HCT116 (cell line): Measurements from ENCODE around the gene TAF8. TPM values are rescaled to one million over a fixed set of nuclear protein-coding genes. Genes with fewer than 3 reads are reported as not detected.

Experiments
- ATAC-seq: fragments of 200-7000 bp; cut with Tn5 transposase; 2 replicates; pipeline ENCODE4 v1.9.1; 2020; ENCODE audit warnings: mild to moderate bottlenecking, moderate library complexity
- BruUV-seq: library from RNA; stranded (reverse); fragments of 400-500 nt; replicated peaks from 2 replicates; lab custom pipeline; 2021; lab: Mats Ljungman, UMichigan
- CTCF ChIA-PET: fragments of 300-600 bp; sonication (Branson Sonifier 250); formaldehyde crosslinking; loops from one replicate; lab custom pipeline; 2021; ENCODE audit warnings: antibody characterized with exemption; lab: Charles Lee
- POLR2A ChIA-PET: fragments of 300-600, 350-600 bp; sonication (Branson Sonifier 250); formaldehyde crosslinking; loops from one replicate; lab custom pipeline; 2021; ENCODE audit warnings: antibody characterized with exemption; lab: Charles Lee
- RAD21 ChIA-PET, 2 experiments: fragments of 300-600 bp; sonication (Branson Sonifier 250); formaldehyde crosslinking; loops; one replicate each; lab custom pipeline; 2023; ENCODE audit warnings: low total read pairs in 2 of 2; ENCODE audit not compliant: uncharacterized antibody in 2 of 2, unreplicated experiment in 2 of 2, low non-redundant PET in 1 of 2; lab: Charles Lee
- DNase-seq: peaks from one replicate; pipeline ENCODE4 v3.0.0-alpha.2; 2010; ENCODE audit warnings: low read depth, low spot score
- H2AFZ ChIP-seq: fragments of 200-600 bp; shearing (Covaris generic), sonication (generic); 2 replicates; pipeline ENCODE4 v1.6.1; 2017; ENCODE audit warnings: low read depth, mixed run types, mixed read lengths, antibody characterized with exemption, low read length; ENCODE audit not compliant: poor library complexity, severe bottlenecking
- H3K27ac ChIP-seq: 2 replicates; pipeline ENCODE4 v1.5.1; 2012; ENCODE audit warnings: low read depth, low read length
- H3K27me3 ChIP-seq: fragments of 200-600 bp; sonication (generic); 2 replicates; pipeline ENCODE4 v1.6.1; 2016; ENCODE audit warnings: mixed run types, low read length, mixed read lengths; ENCODE audit not compliant: insufficient read depth
- H3K36me3 ChIP-seq, 2 experiments: fragments of 200-500 bp in 1 of 2; fragments of 200-600 bp in 1 of 2; sonication (Bioruptor generic) in 1 of 2; sonication (generic) in 1 of 2; 2 replicates each; pipeline versions ENCODE4 v1.5.1 to v1.6.1; 2014 to 2016; ENCODE audit warnings: low read length in 2 of 2, inconsistent platforms in 1 of 2, mixed read lengths in 1 of 2, mixed run types in 1 of 2; ENCODE audit not compliant: insufficient read depth in 2 of 2, control insufficient read depth in 1 of 2
- H3K4me1 ChIP-seq, 2 experiments: fragments of 200-600 bp in 1 of 2; sonication (generic) in 1 of 2; 2 replicates each; pipeline versions ENCODE4 v1.5.1 to v1.6.1; 2012 to 2017; ENCODE audit warnings: low read length in 2 of 2, inconsistent platforms in 1 of 2, mild to moderate bottlenecking in 1 of 2, mixed read lengths in 1 of 2, mixed run types in 1 of 2, moderate library complexity in 1 of 2; ENCODE audit not compliant: insufficient read depth in 2 of 2, control insufficient read depth in 1 of 2
- H3K4me2 ChIP-seq: fragments of 200-600 bp; sonication (generic); 2 replicates; pipeline ENCODE4 v1.6.1; 2017; ENCODE audit warnings: mixed run types, low read length, mixed read lengths
- H3K4me3 ChIP-seq, 2 experiments: fragments of 200-600 bp in 1 of 2; sonication (generic) in 1 of 2; replicated peaks in 1 of 2; 2 replicates each; pipeline ENCODE4 v1.5.1; 2011 to 2016; ENCODE audit warnings: low read length in 2 of 2, control low read depth in 1 of 2, low read depth in 1 of 2, mild to moderate bottlenecking in 1 of 2, mixed read lengths in 1 of 2, mixed run types in 1 of 2
- H3K79me2 ChIP-seq: fragments of 200-600 bp; sonication (generic); 2 replicates; pipeline ENCODE4 v1.6.1; 2017; ENCODE audit warnings: mild to moderate bottlenecking, mixed run types, low read length, moderate library complexity, mixed read lengths; ENCODE audit not compliant: insufficient read depth
- H3K9ac ChIP-seq: fragments of 200-600 bp; sonication (generic); 2 replicates; pipeline ENCODE4 v1.6.1; 2016; ENCODE audit warnings: low read length, mixed read lengths
- H3K9me2 ChIP-seq: fragments of 200-600 bp; sonication (generic), shearing (Covaris generic); 2 replicates; pipeline ENCODE4 v1.6.1; 2017; ENCODE audit warnings: mixed run types, mild to moderate bottlenecking, moderate library complexity; ENCODE audit not compliant: insufficient read depth
- H3K9me3 ChIP-seq, 2 experiments: fragments of 200-500 bp in 1 of 2; fragments of 200-600 bp in 1 of 2; sonication (Bioruptor generic) in 1 of 2; sonication (generic) in 1 of 2; 2 replicates each; pipeline ENCODE4 v1.6.1; 2014 to 2017; ENCODE audit warnings: low read length in 2 of 2, mixed read lengths in 2 of 2, inconsistent platforms in 1 of 2, low read depth in 1 of 2, mild to moderate bottlenecking in 1 of 2, mixed run types in 1 of 2, moderate library complexity in 1 of 2; ENCODE audit not compliant: control insufficient read depth in 1 of 2, insufficient read depth in 1 of 2
- H4K20me1 ChIP-seq: fragments of 200-600 bp; sonication (generic), shearing (Covaris generic); 2 replicates; pipeline ENCODE4 v1.6.1; 2017; ENCODE audit warnings: mixed run types, mild to moderate bottlenecking, moderate library complexity; ENCODE audit not compliant: insufficient read depth
- ATF3 ChIP-seq: IDR thresholded peaks from 2 replicates; pipeline ENCODE4 v1.6.1; 2012
- CBX3 ChIP-seq: IDR thresholded peaks from 2 replicates; pipeline ENCODE4 v1.6.1; 2012; ENCODE audit warnings: low read depth
- CEBPB ChIP-seq: IDR thresholded peaks from 2 replicates; pipeline ENCODE4 v1.6.1; 2012; ENCODE audit warnings: low read depth
- EGR1 ChIP-seq: IDR thresholded peaks from 2 replicates; pipeline ENCODE4 v1.6.1; 2012; ENCODE audit warnings: low read depth
- ELF1 ChIP-seq: IDR thresholded peaks from 2 replicates; pipeline ENCODE4 v1.6.1; 2012; ENCODE audit warnings: low read depth, borderline replicate concordance
- EZH2 ChIP-seq: fragments of 200-600 bp; sonication (generic); IDR thresholded peaks from 2 replicates; pipeline ENCODE4 v1.6.1; 2017; ENCODE audit warnings: antibody characterized with exemption, mixed run types
- FOSL1 ChIP-seq: IDR thresholded peaks from 2 replicates; pipeline ENCODE4 v1.6.1; 2012; ENCODE audit warnings: low read depth
- JUND ChIP-seq: IDR thresholded peaks from 2 replicates; pipeline ENCODE4 v1.6.1; 2012
- MAX ChIP-seq: IDR thresholded peaks from 2 replicates; pipeline ENCODE4 v1.6.1; 2012
- POLR2A ChIP-seq: IDR thresholded peaks from 2 replicates; pipeline ENCODE4 v1.7.0; 2011; ENCODE audit warnings: borderline replicate concordance; ENCODE audit not compliant: insufficient read depth, insufficient read length; ENCODE audit errors: extremely low read depth
- POLR2AphosphoS5 ChIP-seq: IDR thresholded peaks from 2 replicates; pipeline ENCODE4 v1.6.1; 2011; ENCODE audit warnings: mild to moderate bottlenecking, low read depth, low read length, moderate library complexity
- SP1 ChIP-seq: IDR thresholded peaks from 2 replicates; pipeline ENCODE4 v1.6.1; 2012; ENCODE audit warnings: low read depth
- TCF7L2 ChIP-seq: IDR thresholded peaks from 2 replicates; pipeline ENCODE4 v1.7.0; 2011; ENCODE audit warnings: borderline replicate concordance, inconsistent platforms; ENCODE audit not compliant: insufficient read depth, insufficient read length; ENCODE audit errors: extremely low read depth
- YY1 ChIP-seq: IDR thresholded peaks from 2 replicates; pipeline ENCODE4 v1.6.1; 2011; ENCODE audit warnings: low read length, low read depth, moderate library complexity, mild to moderate bottlenecking; ENCODE audit not compliant: insufficient replicate concordance; ENCODE audit errors: extremely low read depth
- ZBTB33 ChIP-seq: IDR thresholded peaks from 2 replicates; pipeline ENCODE4 v1.6.1; 2011; ENCODE audit warnings: mild to moderate bottlenecking, low read length, moderate library complexity; ENCODE audit not compliant: insufficient replicate concordance; ENCODE audit errors: extremely low read depth
- ZNF274 ChIP-seq: fragments of 200-500 bp; sonication (Bioruptor generic); IDR thresholded peaks from 2 replicates; pipeline ENCODE4 v1.6.1; 2014; ENCODE audit warnings: mild to moderate bottlenecking, low read depth, low read length, inconsistent platforms
- intact Hi-C: fragments of 100-400 bp; cut with micrococcal nuclease; formaldehyde crosslinking; loops from 2 replicates; pipeline ENCODE4 v1.10.0; 2022
- total RNA-seq: library from RNA; stranded (reverse); gene quantifications from one replicate; pipeline ENCODE4 v1.2.1, GENCODE V29; 2021; ENCODE audit not compliant: unreplicated experiment

The TAF8 gene
- total RNA-seq, 1 experiment from 2014 or later, result 29.5 TPM

GRCh38 chr6:42088101-42088591, 37.8 kb downstream of the TAF8 start:
- ChIA-PET CTCF (interaction anchor here (0.6 to 1.2 kb wide), 3 partner anchors 9 to 78 kb away, joined by 3 read pairs; no protein-coding TSS in a partner anchor), RAD21 (interaction anchor here in 1 of 2 experiments (0.6 kb wide), 1 partner anchor 51 kb away, joined by 3 read pairs; no protein-coding TSS in a partner anchor), POLR2A (interaction anchor here (1.6 kb wide), 1 partner anchor 9 kb away, joined by 3 read pairs; no protein-coding TSS in a partner anchor)
- Histone ChIP-seq H3K4me1 (peaks cover 18 to 38% of the 10 kb centered on the region in 2 experiments), H3K27ac (peak overlapping the region; percentile 51), H4K20me1 (no peaks in the 10 kb centered on the region), H3K4me2 (peak overlapping the region; percentile 71), H3K9me3 (no peaks in the 10 kb centered on the region), H2AFZ (no peak overlapping the region), H3K9ac (peak overlapping the region; percentile 21), H3K4me3 (peak overlapping the region in 1 of 2 experiments; percentile 26; a peak in 1 of 4 replicates), H3K27me3 (no peaks in the 10 kb centered on the region), H3K79me2 (no peaks in the 10 kb centered on the region), H3K9me2 (no peaks in the 10 kb centered on the region), H3K36me3 (no peaks in the 10 kb centered on the region)
- ATAC-seq (peak; percentile 80), DNase-seq (no peak)
- intact Hi-C loops, result no loop called here
- no TSS peak for BruUV-seq
- TF ChIP-seq CBX3 (no peak), FOSL1 (peak; percentile 42; the same call in 1 of the 2 replicates), JUND (peak; percentile 58), SP1 (peak; percentile 49), MAX (no peak), POLR2AphosphoS5 (peak; percentile 46), POLR2A (no peak)

GRCh38 chr6:42090819-42091717, 40.7 kb downstream of the TAF8 start:
- Histone ChIP-seq H3K4me1 (peaks cover 28 to 50% of the 10 kb centered on the region in 2 experiments), H3K9me3 (no peaks in the 10 kb centered on the region), H3K27ac (no peak overlapping the region), H3K36me3 (no peaks in the 10 kb centered on the region), H3K9ac (no peak overlapping the region), H2AFZ (no peak overlapping the region), H3K4me3 (no peak overlapping the region), H4K20me1 (no peaks in the 10 kb centered on the region), H3K27me3 (no peaks in the 10 kb centered on the region), H3K9me2 (no peaks in the 10 kb centered on the region), H3K4me2 (no peak overlapping the region), H3K79me2 (no peaks in the 10 kb centered on the region)
- ChIA-PET CTCF (no interaction called here), POLR2A (no interaction called here), RAD21 (no interaction called here)
- no TSS peak for BruUV-seq
- DNase-seq, result no peak
- no peak for ATAC-seq
- intact Hi-C loops, result no loop called here
- no peak for TF ChIP-seq TCF7L2
- TF ChIP-seq EGR1, result no peak
- no peak for TF ChIP-seq MAX
- no peak for TF ChIP-seq ZBTB33
- no peak for TF ChIP-seq SP1
- TF ChIP-seq EZH2, result no peak
- TF ChIP-seq ATF3, result no peak
- TF ChIP-seq POLR2AphosphoS5, result no peak
- no peak for TF ChIP-seq POLR2A
- TF ChIP-seq ZNF274, result no peak
- TF ChIP-seq ELF1, result no peak
- TF ChIP-seq CEBPB, result no peak
- TF ChIP-seq YY1, result no peak
